Activated CD4-positive, alpha-beta T cell treated with anti-CD3 and anti-CD28 coated beads, Interleukin-2, amount 10 ng/mL, durations not matched to agents 7 days and 5 days (primary cell): ENCODE data around the gene SSR4. TPM values are rescaled to one million over a fixed set of nuclear protein-coding genes. Genes with fewer than 3 reads are reported as not detected.

Source experiments
- CTCF ChIA-PET: fragments of 350-600 bp; sonication (Branson Sonifier 250); formaldehyde crosslinking; loops from one replicate; lab custom pipeline; 2021; ENCODE audit warnings: antibody characterized with exemption; lab: Charles Lee
- POLR2A ChIA-PET: fragments of 350-600 bp; sonication (Branson Sonifier 250); formaldehyde crosslinking; loops from one replicate; lab custom pipeline; 2021; ENCODE audit warnings: antibody characterized with exemption; lab: Charles Lee
- DNase-seq: peaks from one replicate; pipeline ENCODE4 v3.0.0-alpha.2; 2020
- H3K27ac Mint-ChIP-seq: one replicate; pipeline ENCODE4 v1.8.0; 2021; ENCODE audit warnings: mild to moderate bottlenecking, moderate library complexity, mixed read lengths
- H3K27me3 Mint-ChIP-seq: one replicate; pipeline ENCODE4 v1.8.0; 2021; ENCODE audit warnings: mixed read lengths
- H3K36me3 Mint-ChIP-seq: one replicate; pipeline ENCODE4 v1.8.0; 2021; ENCODE audit warnings: low read depth, mixed read lengths
- H3K4me1 Mint-ChIP-seq: one replicate; pipeline ENCODE4 v1.8.0; 2021; ENCODE audit warnings: mixed read lengths
- H3K4me3 Mint-ChIP-seq: one replicate; pipeline ENCODE4 v1.8.0; 2021; ENCODE audit warnings: mild to moderate bottlenecking, moderate library complexity, mixed read lengths
- H3K9me3 Mint-ChIP-seq: one replicate; pipeline ENCODE4 v1.8.0; 2021; ENCODE audit warnings: mixed read lengths
- total RNA-seq, 2 experiments: library from RNA; stranded (reverse); gene quantifications; one replicate each; pipeline ENCODE4 v1.2.3, GENCODE V29; 2021

Gene SSR4
- total RNA-seq, 2 experiments from 2014 or later, result 193 to 203 TPM

DNA sequence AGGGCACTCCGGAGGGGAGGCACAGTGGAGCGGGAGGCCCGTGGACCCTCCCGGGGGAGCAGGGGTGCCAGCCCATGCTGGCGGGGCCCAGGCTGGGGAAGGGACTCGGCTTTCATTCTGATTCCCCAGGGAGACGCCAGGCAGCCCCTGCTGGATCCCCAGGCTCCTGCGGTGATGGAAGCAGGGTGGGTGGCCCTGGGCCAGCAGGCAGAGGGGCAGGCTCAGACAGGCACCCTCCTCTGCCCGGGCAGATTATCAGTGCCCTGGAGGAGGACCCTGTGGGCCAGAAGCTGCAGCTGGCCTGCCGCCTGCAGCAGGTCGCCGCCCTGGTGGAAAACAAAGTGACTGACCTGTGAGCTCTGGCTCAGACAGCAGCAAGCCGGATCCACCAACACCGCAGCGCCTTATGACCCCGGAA, 15.8 kb upstream of the SSR4 start:
- no peak overlapping the region for H3K4me3 Mint-ChIP-seq
- no peaks in the 10 kb centered on the region for H3K9me3 Mint-ChIP-seq
- POLR2A ChIA-PET, result no interaction called here
- H3K4me1 Mint-ChIP-seq, result no peaks in the 10 kb centered on the region
- no peak for DNase-seq
- CTCF ChIA-PET, result interaction anchor here (1.3 to 1.4 kb wide), 2 partner anchors 11 to 29 kb away, joined by 3 to 4 read pairs; no protein-coding TSS in a partner anchor
- H3K27ac Mint-ChIP-seq, result no peak overlapping the region
- no peaks in the 10 kb centered on the region for H3K36me3 Mint-ChIP-seq
- H3K27me3 Mint-ChIP-seq, result peaks cover 8% of the 10 kb centered on the region

DNA sequence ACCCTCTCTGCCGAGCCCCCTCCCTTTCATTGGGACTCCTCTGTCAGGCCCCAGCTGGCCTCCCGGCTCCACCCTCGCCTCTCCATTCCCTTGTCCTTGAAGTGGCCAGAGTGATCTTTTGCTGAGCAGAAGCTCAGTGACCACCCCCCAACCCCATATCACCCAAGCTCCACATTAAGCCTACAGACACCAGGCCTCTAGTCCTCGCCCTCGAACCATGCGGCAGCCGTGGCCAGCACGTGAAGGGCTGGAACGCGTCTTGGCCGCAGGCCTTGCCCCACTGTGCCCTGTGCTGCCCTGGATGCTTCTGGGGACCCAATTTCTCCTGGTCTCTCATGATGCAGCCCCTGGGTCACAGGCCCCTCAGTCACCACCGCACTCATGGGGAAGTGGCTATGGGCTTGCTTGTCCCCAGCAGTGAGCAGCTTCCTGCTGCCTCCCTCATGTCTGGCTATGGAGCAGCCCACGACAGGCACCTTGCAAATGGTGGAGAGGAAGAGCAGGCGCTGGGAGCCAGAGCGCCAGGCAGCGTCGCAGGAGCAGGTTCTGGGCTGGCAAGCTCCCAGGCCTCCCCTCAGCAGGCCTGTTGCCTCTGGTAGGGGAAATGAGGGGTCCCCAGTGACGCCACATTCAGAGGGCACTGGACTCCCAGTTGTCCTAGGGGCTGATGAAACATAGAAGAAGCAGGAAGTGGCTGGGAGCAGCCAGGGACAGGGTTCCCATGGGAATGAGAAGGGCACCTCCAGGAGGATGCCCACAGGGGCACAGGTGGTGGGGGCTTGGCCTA, 14.4 kb upstream of the SSR4 start:
- Mint-ChIP-seq H3K27ac (peak overlapping the region; percentile 71), H3K9me3 (no peaks in the 10 kb centered on the region), H3K4me3 (no peak overlapping the region), H3K36me3 (no peaks in the 10 kb centered on the region), H3K4me1 (no peaks in the 10 kb centered on the region), H3K27me3 (peaks cover 8% of the 10 kb centered on the region)
- no peak for DNase-seq
- CTCF ChIA-PET, result interaction anchor here (1.7 kb wide), 1 partner anchor 167 kb away, joined by 3 read pairs; no protein-coding TSS in a partner anchor
- POLR2A ChIA-PET, result no interaction called here

- H3K4me3 Mint-ChIP-seq, result no peak within 1 kb of the TSS
- no peaks in the 10 kb centered on the region for H3K4me1 Mint-ChIP-seq
- no peaks in the 10 kb centered on the region for H3K36me3 Mint-ChIP-seq
- peak within 1 kb of the TSS; percentile 71 for H3K27ac Mint-ChIP-seq
- H3K27me3 Mint-ChIP-seq, result peaks cover 8% of the 10 kb centered on the region
- ChIA-PET POLR2A (no interaction called here), CTCF (interaction anchor here (1.7 kb wide), 1 partner anchor 166 kb away, joined by 3 read pairs; no protein-coding TSS in a partner anchor)
- H3K9me3 Mint-ChIP-seq, result no peaks in the 10 kb centered on the region
- DNase-seq, result no peak
Measured at GRCh38 chrX:153780678-153781427, 13.6 kb upstream of the SSR4 start, which contains the start of gene SRPK3. Gene SRPK3 (plus strand): TSS chrX:153781041. CDS start chrX:153781087, 46 bp downstream.

GRCh38 chrX:153781428-153782047, 12.9 kb upstream of the SSR4 start:
- ChIA-PET POLR2A (no interaction called here), CTCF (no interaction called here)
- Mint-ChIP-seq H3K4me3 (no peak overlapping the region), H3K27ac (no peak overlapping the region), H3K27me3 (peaks cover 8% of the 10 kb centered on the region), H3K36me3 (peaks cover 2% of the 10 kb centered on the region), H3K4me1 (no peaks in the 10 kb centered on the region), H3K9me3 (no peaks in the 10 kb centered on the region)
- DNase-seq, result no peak

- H3K36me3 Mint-ChIP-seq, result peaks cover 4% of the 10 kb centered on the region
- POLR2A ChIA-PET, result no interaction called here
- no peak overlapping the region for H3K4me3 Mint-ChIP-seq
- no peak overlapping the region for H3K27ac Mint-ChIP-seq
- H3K4me1 Mint-ChIP-seq, result no peaks in the 10 kb centered on the region
- peaks cover 8% of the 10 kb centered on the region for H3K27me3 Mint-ChIP-seq
- H3K9me3 Mint-ChIP-seq, result no peaks in the 10 kb centered on the region
- no peak for DNase-seq
- CTCF ChIA-PET, result no interaction called here
Measured at GRCh38 chrX:153782313-153782712, 12.2 kb upstream of the SSR4 start.

- H3K4me3 Mint-ChIP-seq, result no peak overlapping the region
- CTCF ChIA-PET, result no interaction called here
Measured at GRCh38 chrX:153782871-153783270, 11.6 kb upstream of the SSR4 start.

DNA sequence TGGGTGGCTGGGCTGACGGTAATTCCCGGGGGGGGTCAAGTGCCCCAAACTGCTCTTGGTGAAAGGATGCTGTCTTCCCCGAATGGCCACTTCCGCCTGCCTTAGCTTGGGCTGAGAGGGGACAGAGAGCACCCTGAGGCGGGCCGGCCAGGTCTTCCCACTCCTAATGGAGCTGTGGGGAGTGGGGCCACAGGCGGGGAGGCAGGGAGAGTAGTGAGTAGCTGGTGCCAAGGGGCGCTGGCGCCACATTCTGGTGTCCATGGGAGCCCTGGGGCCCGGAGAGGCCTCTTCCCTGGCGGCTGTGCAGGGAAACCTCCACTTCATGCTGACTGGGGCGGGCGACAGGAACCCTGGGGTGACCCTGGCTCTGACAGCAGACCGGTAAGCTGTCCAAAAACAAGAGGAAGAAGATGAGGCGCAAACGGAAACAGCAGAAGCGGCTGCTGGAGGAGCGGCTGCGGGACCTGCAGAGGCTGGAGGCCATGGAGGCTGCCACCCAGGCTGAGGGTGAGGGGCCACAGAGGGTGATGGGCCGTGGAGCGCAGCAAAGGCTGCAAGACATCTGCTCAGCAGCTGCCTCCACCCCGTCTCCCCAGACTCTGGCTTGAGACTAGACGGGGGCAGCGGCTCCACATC, 11.0 kb upstream of the SSR4 start:
- no peak for DNase-seq
- ChIA-PET POLR2A (no interaction called here), CTCF (no interaction called here)
- no peak overlapping the region for H3K4me3 Mint-ChIP-seq
- H3K4me1 Mint-ChIP-seq, result no peaks in the 10 kb centered on the region
- peaks cover 8% of the 10 kb centered on the region for H3K27me3 Mint-ChIP-seq
- peaks cover 4% of the 10 kb centered on the region for H3K36me3 Mint-ChIP-seq
- no peak overlapping the region for H3K27ac Mint-ChIP-seq
- H3K9me3 Mint-ChIP-seq, result no peaks in the 10 kb centered on the region

More at GRCh38 chrX:153782871-153783270, 11.6 kb upstream of the SSR4 start:
- Mint-ChIP-seq H3K9me3 (no peaks in the 10 kb centered on the region), H3K36me3 (peaks cover 4% of the 10 kb centered on the region), H3K27me3 (peaks cover 8% of the 10 kb centered on the region), H3K4me1 (no peaks in the 10 kb centered on the region), H3K27ac (no peak overlapping the region)
- no peak for DNase-seq
- POLR2A ChIA-PET, result no interaction called here

- no peak overlapping the region for H3K4me3 Mint-ChIP-seq
- H3K36me3 Mint-ChIP-seq, result peaks cover 4% of the 10 kb centered on the region
- H3K9me3 Mint-ChIP-seq, result no peaks in the 10 kb centered on the region
- H3K27me3 Mint-ChIP-seq, result peaks cover 8% of the 10 kb centered on the region
- no peak overlapping the region for H3K27ac Mint-ChIP-seq
- POLR2A ChIA-PET, result no interaction called here
- DNase-seq, result no peak
- CTCF ChIA-PET, result no interaction called here
- H3K4me1 Mint-ChIP-seq, result no peaks in the 10 kb centered on the region
Measured at GRCh38 chrX:153784325-153784967, 10.0 kb upstream of the SSR4 start.

DNA sequence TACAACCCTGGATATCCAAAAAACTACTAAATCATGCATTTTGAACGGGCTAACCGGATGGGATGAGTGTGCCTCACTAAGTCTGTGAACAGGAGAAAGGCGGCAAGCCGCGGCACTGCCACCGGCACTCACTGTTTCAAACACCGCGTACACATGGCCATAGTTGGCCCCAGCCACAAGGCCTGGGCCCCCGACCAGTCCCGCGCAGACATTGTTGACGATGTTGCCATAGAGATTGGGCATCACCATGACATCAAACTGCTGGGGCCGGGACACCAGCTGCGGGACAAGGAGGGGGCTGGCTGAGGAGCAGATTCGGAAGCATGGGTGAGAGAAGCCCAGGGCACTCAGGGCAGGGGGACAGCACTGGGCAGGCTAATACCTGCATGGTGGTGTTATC, 7.8 kb upstream of the SSR4 start:
- peaks cover 2% of the 10 kb centered on the region for H3K4me1 Mint-ChIP-seq
- no peak overlapping the region for H3K27ac Mint-ChIP-seq
- no peaks in the 10 kb centered on the region for H3K9me3 Mint-ChIP-seq
- no peaks in the 10 kb centered on the region for H3K27me3 Mint-ChIP-seq
- H3K36me3 Mint-ChIP-seq, result peaks cover 6% of the 10 kb centered on the region
- DNase-seq, result no peak
- no peak overlapping the region for H3K4me3 Mint-ChIP-seq
- CTCF ChIA-PET, result no interaction called here
- POLR2A ChIA-PET, result no interaction called here

DNA sequence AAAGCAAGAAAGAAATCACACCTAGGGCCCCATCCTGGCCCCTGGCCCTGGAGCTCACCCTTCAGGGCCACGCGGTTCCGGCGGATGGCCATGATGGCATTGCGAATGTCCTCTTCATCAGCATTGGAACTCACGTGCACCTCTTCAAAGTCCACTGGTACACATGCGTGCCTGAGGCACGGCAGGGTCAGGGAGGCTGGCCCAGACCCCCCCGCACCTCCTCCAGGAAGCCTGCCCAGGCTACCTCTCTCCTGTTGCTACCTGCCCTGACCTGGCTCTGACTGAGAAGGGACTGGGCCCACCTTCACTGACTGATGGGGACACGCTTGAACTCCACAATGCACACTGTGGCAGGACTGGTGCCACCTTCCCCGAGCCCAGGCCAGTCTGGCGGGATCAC, 4.8 kb upstream of the SSR4 start:
- ChIA-PET CTCF (interaction anchor here (1.0 kb wide), 1 partner anchor 11 kb away, joined by 3 read pairs; no protein-coding TSS in a partner anchor), POLR2A (no interaction called here)
- Mint-ChIP-seq H3K4me1 (peaks cover 9% of the 10 kb centered on the region), H3K27ac (no peak overlapping the region), H3K36me3 (peaks cover 11% of the 10 kb centered on the region), H3K27me3 (no peaks in the 10 kb centered on the region), H3K4me3 (no peak overlapping the region), H3K9me3 (no peaks in the 10 kb centered on the region)
- no peak for DNase-seq

DNA sequence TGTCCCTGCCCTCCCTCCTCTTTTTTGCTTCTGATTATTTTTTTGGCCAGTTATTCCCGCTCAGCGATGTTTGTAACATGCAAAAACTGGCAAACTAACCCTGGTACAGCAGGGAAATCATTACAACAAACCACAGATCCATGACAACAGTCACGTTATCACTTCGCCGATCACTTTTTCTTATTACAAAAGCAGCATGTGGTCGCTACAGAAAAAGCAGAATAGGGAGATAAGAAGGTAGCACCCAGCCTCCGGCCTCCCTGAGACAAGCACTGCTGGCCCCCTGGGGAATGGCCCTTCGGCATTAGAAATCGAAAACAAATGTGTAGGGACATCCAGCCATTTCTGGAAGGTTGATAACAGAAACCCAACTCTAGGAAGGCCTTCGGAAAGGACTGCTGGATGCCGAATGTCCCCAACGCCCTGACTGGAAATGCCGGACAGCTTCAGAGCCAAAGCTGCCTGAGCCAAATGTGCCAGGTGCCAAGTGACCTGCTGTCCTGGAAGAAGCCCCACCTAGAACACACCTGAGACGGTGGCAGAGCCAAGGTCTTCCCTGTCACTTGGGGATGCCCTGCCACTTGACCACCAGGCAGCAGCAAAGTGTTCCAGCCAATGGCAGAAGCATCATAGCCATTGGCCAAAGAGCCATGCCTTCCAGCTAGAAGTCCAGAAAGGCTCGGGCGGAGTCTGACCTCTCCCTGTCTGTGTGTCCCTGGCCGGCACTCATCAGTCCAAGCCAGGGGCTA, 3.2 kb upstream of the SSR4 start:
- H3K27me3 Mint-ChIP-seq, result no peaks in the 10 kb centered on the region
- H3K9me3 Mint-ChIP-seq, result no peaks in the 10 kb centered on the region
- ChIA-PET CTCF (no interaction called here), POLR2A (no interaction called here)
- no peak overlapping the region for H3K4me3 Mint-ChIP-seq
- no peak for DNase-seq
- H3K4me1 Mint-ChIP-seq, result peaks cover 19% of the 10 kb centered on the region
- no peak overlapping the region for H3K27ac Mint-ChIP-seq
- peaks cover 12% of the 10 kb centered on the region for H3K36me3 Mint-ChIP-seq

DNA sequence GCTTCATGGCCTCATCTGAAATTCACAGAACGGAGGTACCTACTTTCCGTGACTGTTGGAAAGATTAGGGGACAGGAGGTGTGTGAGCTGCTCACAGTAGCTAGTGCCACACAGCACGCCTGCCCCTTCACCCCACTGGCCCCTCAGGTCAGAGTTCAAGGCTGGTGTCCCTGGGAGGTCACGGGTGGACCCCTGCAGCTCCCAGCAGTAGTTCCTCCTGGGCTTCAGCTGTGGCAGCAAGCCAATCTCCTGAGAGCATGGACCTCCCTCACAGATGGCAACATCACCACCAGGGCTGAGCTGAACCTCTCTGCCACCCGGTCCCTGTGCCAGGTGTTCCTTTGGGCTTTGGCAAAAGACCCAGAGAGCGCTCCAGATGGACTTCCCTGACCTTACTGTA, 2.1 kb upstream of the SSR4 start:
- H3K27ac Mint-ChIP-seq, result no peak overlapping the region
- CTCF ChIA-PET, result no interaction called here
- peak overlapping the region; percentile 93 for H3K4me3 Mint-ChIP-seq
- no peak for DNase-seq
- peaks cover 21% of the 10 kb centered on the region for H3K4me1 Mint-ChIP-seq
- POLR2A ChIA-PET, result no interaction called here
- no peaks in the 10 kb centered on the region for H3K27me3 Mint-ChIP-seq
- H3K36me3 Mint-ChIP-seq, result peaks cover 11% of the 10 kb centered on the region
- no peaks in the 10 kb centered on the region for H3K9me3 Mint-ChIP-seq
